K562 (cell line): ENCODE data around the gene MIEF2. TPM values are rescaled to one million over a fixed set of nuclear protein-coding genes. Genes with fewer than 3 reads are reported as not detected.

Experiments used
- BHLHE40 ChIP-seq: IDR thresholded peaks from 2 replicates; pipeline ENCODE4 v1.6.1; 2011; ENCODE audit warnings: low read length, improper control_type of control experiment
- CHD2 ChIP-seq: IDR thresholded peaks from 2 replicates; pipeline ENCODE4 v1.6.1; 2011; ENCODE audit warnings: low read depth, low read length
- ETS2 ChIP-seq: IDR thresholded peaks from 2 replicates; pipeline ENCODE4 v1.6.1; 2016; ENCODE audit warnings: borderline replicate concordance, missing genetic modification characterization, mild to moderate bottlenecking, moderate library complexity, missing compliant biosample characterization; ENCODE audit not compliant: poor library complexity, severe bottlenecking
- IRF2 ChIP-seq: sonication (generic); formaldehyde crosslinking; IDR thresholded peaks from 2 replicates; pipeline ENCODE4 v1.8.1; 2022; ENCODE audit warnings: mild to moderate bottlenecking, missing genetic modification reagents
- NFRKB ChIP-seq: fragments of 450-650 bp; IDR thresholded peaks from 2 replicates; pipeline ENCODE4 v1.6.1; 2016; ENCODE audit warnings: low read depth
- NR2C2 ChIP-seq, 2 experiments: fragments of 200-800 bp in 1 of 2; sonication (Bioruptor generic) in 1 of 2; sonication (generic) in 1 of 2; formaldehyde crosslinking in 1 of 2; IDR thresholded peaks; 2 replicates each; pipeline versions ENCODE4 v1.6.1 to v1.8.0; 2016 to 2022; ENCODE audit warnings: mild to moderate bottlenecking in 1 of 2, missing compliant biosample characterization in 1 of 2, missing genetic modification characterization in 1 of 2, missing genetic modification reagents in 1 of 2
- PHF21A ChIP-seq: fragments of 450-650 bp; IDR thresholded peaks from 2 replicates; pipeline ENCODE4 v1.6.1; 2017; ENCODE audit warnings: low read depth, borderline replicate concordance
- POLR2B ChIP-seq: fragments of 450-650 bp; IDR thresholded peaks from 2 replicates; pipeline ENCODE4 v1.6.1; 2018; ENCODE audit warnings: low read depth; ENCODE audit not compliant: partially characterized antibody
- RBM17 ChIP-seq: fragments of 200-400 bp; formaldehyde crosslinking; IDR thresholded peaks from 2 replicates; pipeline ENCODE4 v1.6.1; 2017; ENCODE audit warnings: low read depth, mild to moderate bottlenecking, low read length, borderline replicate concordance
- SRSF9 ChIP-seq: fragments of 200-400 bp; formaldehyde crosslinking; IDR thresholded peaks from 2 replicates; pipeline ENCODE4 v1.6.1; 2017; ENCODE audit warnings: low read depth, low read length, borderline replicate concordance
- ZNF589 ChIP-seq: fragments of 200-800 bp; sonication (Bioruptor generic); IDR thresholded peaks from 2 replicates; pipeline ENCODE4 v1.6.1; 2016; ENCODE audit warnings: low read depth, missing genetic modification characterization, missing compliant biosample characterization
- polyA plus RNA-seq, 8 experiments: library from polyadenylated mRNA; depleted of rRNA in 4 of 8; stranded (reverse) in 5 of 8; unstranded in 3 of 8; fragments of >200 nt; fragmentation: Nextera tagmentation in 2 of 8; fragmentation: Illumina TruSeq in 1 of 8; extraction: Ambion mirVana in 2 of 8; extraction: Trizol in 1 of 8; gene quantifications; 2 replicates each; pipeline versions ENCODE4 v1.2.1 to v1.2.3, GENCODE V29; 2011 to 2014; ENCODE audit warnings: inconsistent platforms in 1 of 8, missing spikeins in 1 of 8
- total RNA-seq, 7 experiments: library from RNA; depleted of rRNA in 6 of 7; stranded (reverse); fragments of >200 nt in 6 of 7; fragmentation: Illumina TruSeq in 2 of 7; extraction: Trizol in 2 of 7; gene quantifications; 2 replicates each; pipeline versions ENCODE4 v1.2.1 to v1.2.3, GENCODE V29; 2011 to 2021; ENCODE audit warnings: low replicate concordance in 1 of 7
- TF ChIP-seq, protein P1 (sequence below): fragments of 250-450 bp; sonication (Bioruptor Pico); IDR thresholded peaks from 2 replicates; pipeline ENCODE4 v1.4.0; 2020; ENCODE audit warnings: mild to moderate bottlenecking, moderate library complexity
- TF ChIP-seq, protein P2 (sequence below), 2 experiments: fragments of 450-650 bp in 1 of 2; IDR thresholded peaks; 2 replicates each; pipeline ENCODE4 v1.6.1; 2011 to 2017; ENCODE audit warnings: low read depth in 2 of 2, antibody characterized with exemption in 1 of 2, borderline replicate concordance in 1 of 2, low read length in 1 of 2, mild to moderate bottlenecking in 1 of 2, mixed read lengths in 1 of 2; ENCODE audit not compliant: control insufficient read depth in 1 of 2
- TF ChIP-seq, protein P3 (sequence below), 2 experiments: fragments of 450-650 bp; formaldehyde crosslinking in 1 of 2; IDR thresholded peaks; 2 replicates each; pipeline versions ENCODE4 v1.4.0 to v1.6.1; 2014 to 2020; ENCODE audit warnings: mild to moderate bottlenecking in 2 of 2, borderline replicate concordance in 1 of 2, low read depth in 1 of 2

The MIEF2 gene
- total and polyA plus RNA-seq, 9 of the 15 experiments (the other 6 are each of a cell fraction or from before 2014, with no cell fraction given) = 0.10 to 8.2 (median 2.4) TPM

GRCh38 chr17:18225121-18225641 lies 35.3 kb upstream of the MIEF2 start, which contains the start of gene LLGL1 (continued):
- TF ChIP-seq, protein P1, sequence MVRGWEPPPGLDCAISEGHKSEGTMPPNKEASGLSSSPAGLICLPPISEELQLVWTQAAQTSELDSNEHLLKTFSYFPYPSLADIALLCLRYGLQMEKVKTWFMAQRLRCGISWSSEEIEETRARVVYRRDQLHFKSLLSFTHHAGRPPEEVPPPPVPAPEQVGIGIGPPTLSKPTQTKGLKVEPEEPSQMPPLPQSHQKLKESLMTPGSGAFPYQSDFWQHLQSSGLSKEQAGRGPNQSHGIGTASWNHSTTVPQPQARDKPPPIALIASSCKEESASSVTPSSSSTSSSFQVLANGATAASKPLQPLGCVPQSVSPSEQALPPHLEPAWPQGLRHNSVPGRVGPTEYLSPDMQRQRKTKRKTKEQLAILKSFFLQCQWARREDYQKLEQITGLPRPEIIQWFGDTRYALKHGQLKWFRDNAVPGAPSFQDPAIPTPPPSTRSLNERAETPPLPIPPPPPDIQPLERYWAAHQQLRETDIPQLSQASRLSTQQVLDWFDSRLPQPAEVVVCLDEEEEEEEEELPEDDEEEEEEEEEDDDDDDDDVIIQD = no peak
- TF ChIP-seq, protein P2, sequence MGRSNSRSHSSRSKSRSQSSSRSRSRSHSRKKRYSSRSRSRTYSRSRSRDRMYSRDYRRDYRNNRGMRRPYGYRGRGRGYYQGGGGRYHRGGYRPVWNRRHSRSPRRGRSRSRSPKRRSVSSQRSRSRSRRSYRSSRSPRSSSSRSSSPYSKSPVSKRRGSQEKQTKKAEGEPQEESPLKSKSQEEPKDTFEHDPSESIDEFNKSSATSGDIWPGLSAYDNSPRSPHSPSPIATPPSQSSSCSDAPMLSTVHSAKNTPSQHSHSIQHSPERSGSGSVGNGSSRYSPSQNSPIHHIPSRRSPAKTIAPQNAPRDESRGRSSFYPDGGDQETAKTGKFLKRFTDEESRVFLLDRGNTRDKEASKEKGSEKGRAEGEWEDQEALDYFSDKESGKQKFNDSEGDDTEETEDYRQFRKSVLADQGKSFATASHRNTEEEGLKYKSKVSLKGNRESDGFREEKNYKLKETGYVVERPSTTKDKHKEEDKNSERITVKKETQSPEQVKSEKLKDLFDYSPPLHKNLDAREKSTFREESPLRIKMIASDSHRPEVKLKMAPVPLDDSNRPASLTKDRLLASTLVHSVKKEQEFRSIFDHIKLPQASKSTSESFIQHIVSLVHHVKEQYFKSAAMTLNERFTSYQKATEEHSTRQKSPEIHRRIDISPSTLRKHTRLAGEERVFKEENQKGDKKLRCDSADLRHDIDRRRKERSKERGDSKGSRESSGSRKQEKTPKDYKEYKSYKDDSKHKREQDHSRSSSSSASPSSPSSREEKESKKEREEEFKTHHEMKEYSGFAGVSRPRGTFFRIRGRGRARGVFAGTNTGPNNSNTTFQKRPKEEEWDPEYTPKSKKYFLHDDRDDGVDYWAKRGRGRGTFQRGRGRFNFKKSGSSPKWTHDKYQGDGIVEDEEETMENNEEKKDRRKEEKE (IDR thresholded peaks at IDR 0.05; ENCODE audit: borderline replicate concordance in 1 of 2, control insufficient read depth in 1 of 2, low read depth in 2 of 2, low read length in 1 of 2) = no peak
- TF ChIP-seq NR2C2 (CRISPR knock-in tag; IDR thresholded peaks at IDR 0.05) (no peak), NR2C2 (tag; IDR thresholded peaks at IDR 0.05) (no peak), NFRKB (no peak), ZNF589 (no peak), BHLHE40 (no peak), CHD2 (0 out of 2 replicates have a peak, but pooled peaks have one; percentile 26), ETS2 (no peak), POLR2B (no peak), RBM17 (no peak), IRF2 (no peak), PHF21A (no peak), SRSF9 (no peak)
- TF ChIP-seq, protein P3, sequence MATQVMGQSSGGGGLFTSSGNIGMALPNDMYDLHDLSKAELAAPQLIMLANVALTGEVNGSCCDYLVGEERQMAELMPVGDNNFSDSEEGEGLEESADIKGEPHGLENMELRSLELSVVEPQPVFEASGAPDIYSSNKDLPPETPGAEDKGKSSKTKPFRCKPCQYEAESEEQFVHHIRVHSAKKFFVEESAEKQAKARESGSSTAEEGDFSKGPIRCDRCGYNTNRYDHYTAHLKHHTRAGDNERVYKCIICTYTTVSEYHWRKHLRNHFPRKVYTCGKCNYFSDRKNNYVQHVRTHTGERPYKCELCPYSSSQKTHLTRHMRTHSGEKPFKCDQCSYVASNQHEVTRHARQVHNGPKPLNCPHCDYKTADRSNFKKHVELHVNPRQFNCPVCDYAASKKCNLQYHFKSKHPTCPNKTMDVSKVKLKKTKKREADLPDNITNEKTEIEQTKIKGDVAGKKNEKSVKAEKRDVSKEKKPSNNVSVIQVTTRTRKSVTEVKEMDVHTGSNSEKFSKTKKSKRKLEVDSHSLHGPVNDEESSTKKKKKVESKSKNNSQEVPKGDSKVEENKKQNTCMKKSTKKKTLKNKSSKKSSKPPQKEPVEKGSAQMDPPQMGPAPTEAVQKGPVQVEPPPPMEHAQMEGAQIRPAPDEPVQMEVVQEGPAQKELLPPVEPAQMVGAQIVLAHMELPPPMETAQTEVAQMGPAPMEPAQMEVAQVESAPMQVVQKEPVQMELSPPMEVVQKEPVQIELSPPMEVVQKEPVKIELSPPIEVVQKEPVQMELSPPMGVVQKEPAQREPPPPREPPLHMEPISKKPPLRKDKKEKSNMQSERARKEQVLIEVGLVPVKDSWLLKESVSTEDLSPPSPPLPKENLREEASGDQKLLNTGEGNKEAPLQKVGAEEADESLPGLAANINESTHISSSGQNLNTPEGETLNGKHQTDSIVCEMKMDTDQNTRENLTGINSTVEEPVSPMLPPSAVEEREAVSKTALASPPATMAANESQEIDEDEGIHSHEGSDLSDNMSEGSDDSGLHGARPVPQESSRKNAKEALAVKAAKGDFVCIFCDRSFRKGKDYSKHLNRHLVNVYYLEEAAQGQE (IDR thresholded peaks at IDR 0.05; ENCODE audit: borderline replicate concordance) = no peak
- TF ChIP-seq, protein P3 (CRISPR knock-in tag; IDR thresholded peaks at IDR 0.05; ENCODE audit: low read depth) = no peak
